Hematopoietic multipotent progenitor cell (in vitro differentiated cells): ENCODE measurements around the gene DAP. TPM values are rescaled to one million over a fixed set of nuclear protein-coding genes. Genes with fewer than 3 reads are reported as not detected.
"Not testable (repeated sequence)": the region's sequence is repeated elsewhere in the genome, so short reads cannot be mapped to it uniquely, and the experiment has no call there.

ENCODE experiments used
- DNase-seq, 3 donors: peaks; one replicate each; pipeline ENCODE4 v3.0.0-alpha.2; 2011 to 2015; ENCODE audit warnings: low read depth in 2 of 3, low spot score in 2 of 3
- total RNA-seq: library from RNA; depleted of rRNA; stranded (reverse); fragments of >200 nt; gene quantifications from one replicate; pipeline ENCODE4 v1.2.3, GENCODE V29; 2012

Gene DAP
- total RNA-seq = 23.4 TPM

DNA sequence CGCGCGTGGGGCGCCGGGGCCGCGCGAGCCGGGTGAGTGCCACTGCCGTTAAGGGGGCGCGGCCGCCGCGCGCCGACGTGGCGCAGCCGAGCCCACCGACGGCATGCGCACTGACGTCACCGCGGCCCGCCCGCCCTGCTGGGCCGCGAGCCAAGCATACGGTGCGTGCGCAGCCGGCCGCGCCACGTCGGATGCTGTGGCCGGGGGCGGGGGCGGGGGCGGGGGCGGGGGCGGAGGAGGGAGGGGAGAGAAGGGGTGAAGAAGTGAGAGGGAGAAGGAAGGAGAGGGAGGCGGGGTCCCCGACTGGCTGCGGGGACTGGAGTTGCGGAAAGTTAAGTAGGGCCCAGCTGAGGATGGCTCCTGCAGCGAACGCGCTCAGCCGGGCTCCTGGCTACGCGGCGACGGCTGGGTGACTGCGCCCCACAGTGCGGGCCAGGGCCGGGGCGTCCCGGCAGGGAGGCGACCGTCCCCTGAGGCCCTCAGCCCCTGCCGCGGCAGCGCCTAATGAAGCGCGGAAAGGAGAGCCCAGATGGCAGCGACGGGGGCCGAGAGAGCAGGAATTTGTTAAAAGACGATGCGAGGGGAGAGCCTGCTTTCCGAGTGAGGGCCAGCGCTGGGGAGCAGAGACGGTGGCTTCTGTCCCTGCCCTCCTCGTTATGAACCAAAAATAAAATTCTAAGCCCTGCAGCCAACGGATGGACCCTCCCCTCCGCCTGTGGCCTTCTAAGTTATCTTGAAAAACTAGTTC lies at the start of gene DAP:
DAP (minus strand) TSS at position 50 of the 748 bp plus-strand sequence. CDS start 166 bp downstream, outside the sequence.
- peak; percentile 91 to 97 (median 91) for DNase-seq

DNA sequence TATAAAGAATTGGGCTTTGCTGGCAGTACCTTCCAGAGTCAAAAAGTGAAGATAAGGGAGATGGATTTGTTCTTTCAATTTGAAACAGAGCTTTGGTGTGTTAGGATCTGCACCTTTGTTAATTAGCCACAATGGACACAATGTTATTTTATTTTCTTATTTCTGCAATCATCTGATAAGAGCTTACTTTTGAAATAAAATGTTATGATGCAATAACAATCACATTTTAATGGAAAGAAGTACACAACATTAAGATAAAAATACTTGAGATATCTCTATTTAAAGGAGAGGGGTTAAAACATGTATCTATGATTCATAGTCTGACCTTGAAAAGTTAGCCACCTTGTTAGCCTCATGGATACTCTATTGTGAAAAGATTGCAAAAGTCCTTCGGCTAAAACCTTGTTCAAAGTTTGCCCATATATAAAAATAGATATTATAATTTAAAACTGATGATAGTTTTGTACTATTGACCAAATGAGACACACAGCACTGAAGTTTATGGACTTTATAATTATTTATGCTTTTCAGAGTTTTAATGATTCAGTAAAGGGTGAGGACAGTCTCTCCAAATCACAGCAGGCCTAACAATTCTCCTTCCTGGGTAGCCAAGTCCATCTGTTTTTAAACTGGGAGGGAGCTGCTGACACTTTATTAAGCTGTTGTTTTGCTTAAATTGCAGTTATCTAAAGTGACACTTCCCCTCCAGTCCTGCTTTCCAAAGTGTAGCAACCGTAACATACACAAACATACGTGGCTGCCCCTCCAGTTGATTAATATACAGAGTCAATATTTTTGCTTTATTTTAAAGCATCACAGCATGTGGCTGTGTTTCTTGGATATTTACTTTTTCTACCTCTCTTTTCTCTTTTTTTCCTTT lies 47.6 kb upstream of the DAP start:
- no peak for DNase-seq

GRCh38 chr5:10801931-10802666 lies 41.1 kb upstream of the DAP start:
- DNase-seq = no peak

- DNase-seq = no peak
Measured at GRCh38 chr5:10800852-10801251, 39.8 kb upstream of the DAP start.

- DNase-seq = peak in 2 of 3 donors; percentile 23 to 56
Measured at GRCh38 chr5:10797261-10797660, 36.2 kb upstream of the DAP start.

DNA sequence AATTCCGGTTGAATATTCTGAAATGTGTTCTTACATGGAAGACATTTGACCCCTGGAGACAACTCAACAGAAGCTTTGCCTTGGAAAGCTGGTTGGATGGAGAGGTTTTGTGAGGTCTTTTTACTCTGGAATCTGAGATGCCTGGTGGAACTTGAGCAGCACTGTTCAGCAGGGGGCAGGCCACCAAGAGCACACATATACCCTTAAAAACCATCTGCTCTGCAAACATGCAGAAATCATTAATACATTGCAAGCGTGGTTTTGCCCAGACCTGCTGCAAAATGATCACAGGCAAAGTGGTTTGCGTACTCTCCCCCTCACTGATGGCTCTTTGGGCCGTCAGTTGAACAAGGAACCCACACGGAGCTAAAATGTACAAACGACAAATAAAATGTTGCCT lies 32.8 kb upstream of the DAP start:
- no peak for DNase-seq

GRCh38 chr5:10792336-10792735 lies 31.3 kb upstream of the DAP start:
- DNase-seq = no peak

DNA sequence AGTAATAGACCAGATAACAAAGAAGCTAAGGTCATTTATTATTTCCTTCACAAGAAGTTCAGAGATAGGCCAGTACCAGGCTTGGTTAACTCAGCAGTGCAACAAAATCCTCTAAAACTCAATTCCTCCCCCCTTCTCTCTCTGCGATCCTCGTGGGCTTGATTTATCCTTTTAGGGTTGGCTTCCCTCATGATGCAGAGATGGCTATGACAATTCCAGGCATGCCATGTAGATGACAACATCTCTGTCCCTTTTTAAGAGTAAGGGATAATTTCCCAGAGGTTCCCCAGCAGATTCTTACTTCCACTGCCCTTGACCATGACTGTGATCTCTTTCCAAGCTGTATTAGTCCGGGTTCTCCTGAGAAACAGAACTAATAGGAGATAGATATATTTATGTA lies 28.7 kb upstream of the DAP start:
- DNase-seq = no peak

GRCh38 chr5:10789021-10789420 lies 28.0 kb upstream of the DAP start:
- DNase-seq = no peak

DNA sequence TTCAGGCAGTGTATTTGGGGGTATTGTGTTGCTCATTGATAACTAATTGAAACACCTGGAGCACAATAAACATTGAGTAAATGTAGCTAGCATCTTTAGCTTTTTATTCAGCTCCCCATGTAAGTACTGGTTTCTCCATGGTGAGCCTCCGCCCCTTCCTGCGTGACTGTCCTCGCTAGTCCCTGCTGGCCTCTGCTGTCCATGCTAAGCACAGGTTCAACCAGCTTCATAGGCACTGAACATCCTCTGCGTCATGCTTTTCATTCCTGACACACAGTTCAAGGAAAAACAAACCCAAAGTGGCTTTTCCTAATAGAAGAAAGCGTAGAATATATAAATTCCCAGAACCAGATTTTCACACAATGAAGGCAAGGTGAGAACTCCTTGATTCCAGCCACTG lies 27.3 kb upstream of the DAP start:
- DNase-seq = no peak

DNA sequence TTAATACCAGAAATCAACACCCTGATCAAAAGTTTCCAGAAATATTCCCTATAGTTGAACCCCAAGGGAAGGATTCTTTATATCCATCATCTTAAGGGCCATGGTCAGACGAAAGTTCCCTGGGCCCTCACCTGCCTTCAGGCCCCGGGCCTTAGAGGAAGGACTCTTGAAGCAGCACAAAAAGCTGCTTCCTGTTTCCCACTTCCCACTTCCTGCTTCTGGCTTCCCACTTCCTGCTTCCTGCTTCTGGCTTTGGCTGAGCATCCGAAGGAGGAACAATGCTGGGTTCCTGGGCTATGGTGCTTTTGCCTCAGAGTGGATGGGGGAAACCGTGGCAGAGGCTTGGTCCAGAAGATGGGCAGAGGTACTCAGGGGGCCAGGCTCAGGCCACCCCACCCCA lies 25.8 kb upstream of the DAP start:
- no peak for DNase-seq

DNA sequence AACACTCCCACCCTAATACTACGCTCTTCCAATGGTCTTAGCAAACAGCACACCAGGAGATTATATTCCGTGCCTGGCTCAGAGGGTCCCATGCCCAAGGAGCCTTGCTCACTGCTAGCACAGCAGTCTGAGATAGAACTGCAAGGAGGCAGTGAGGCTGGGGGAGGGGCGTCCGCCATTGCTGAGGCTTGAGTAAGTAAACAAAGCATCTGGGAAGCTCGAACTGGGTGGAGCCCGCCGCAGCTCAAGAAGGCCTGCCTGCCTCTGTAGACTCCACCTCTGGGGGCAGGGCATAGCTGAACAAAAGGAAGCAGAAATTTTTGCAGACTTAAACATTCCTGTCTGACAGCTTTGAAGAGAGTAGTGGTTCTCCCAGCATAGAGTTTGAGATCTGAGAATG lies 19.2 kb upstream of the DAP start:
- DNase-seq = not testable (repeated sequence)

DNA sequence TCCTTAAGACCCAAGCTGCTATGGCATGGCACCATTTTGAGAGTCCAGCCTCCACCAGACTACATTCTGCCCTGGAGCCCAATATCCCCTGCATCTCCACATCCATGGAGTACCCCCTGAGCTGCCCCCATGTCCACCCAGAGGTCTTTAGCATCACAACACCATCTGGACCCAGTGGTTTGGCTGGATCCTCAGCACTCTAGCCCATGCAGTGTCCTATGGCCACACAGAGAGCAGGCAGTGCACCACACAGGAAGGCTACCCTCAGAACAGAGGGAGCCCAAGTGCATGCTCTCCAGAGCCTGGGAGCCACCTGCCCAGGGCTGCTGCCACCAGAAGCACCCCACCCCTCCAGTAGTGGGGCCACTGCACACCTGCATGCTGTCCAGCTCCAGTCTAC lies 18.6 kb upstream of the DAP start:
- no peak for DNase-seq

- no peak for DNase-seq
Measured at GRCh38 chr5:10778179-10778910, 17.3 kb upstream of the DAP start.

DNA sequence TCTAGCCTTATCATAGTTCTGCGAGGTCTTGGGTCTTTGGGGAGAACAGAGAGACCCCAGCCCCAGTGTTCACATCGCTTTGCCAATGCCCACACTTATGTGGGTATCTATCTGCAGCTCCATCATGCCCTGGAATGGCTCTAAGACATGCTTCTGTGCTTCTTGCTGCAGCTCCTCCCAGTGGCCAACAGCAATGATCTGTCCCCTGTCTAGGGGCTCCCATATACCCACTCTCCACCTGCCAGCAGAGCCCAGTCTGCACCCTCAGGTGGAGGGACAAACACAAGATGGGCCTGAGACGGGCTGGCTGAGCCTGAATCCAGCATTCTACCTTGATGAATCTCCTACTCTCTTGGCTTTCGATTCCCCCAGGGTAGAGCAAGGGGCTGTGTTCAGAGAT lies 14.6 kb upstream of the DAP start:
- DNase-seq = peak in 2 of 3 donors; percentile 14 to 28

DNA sequence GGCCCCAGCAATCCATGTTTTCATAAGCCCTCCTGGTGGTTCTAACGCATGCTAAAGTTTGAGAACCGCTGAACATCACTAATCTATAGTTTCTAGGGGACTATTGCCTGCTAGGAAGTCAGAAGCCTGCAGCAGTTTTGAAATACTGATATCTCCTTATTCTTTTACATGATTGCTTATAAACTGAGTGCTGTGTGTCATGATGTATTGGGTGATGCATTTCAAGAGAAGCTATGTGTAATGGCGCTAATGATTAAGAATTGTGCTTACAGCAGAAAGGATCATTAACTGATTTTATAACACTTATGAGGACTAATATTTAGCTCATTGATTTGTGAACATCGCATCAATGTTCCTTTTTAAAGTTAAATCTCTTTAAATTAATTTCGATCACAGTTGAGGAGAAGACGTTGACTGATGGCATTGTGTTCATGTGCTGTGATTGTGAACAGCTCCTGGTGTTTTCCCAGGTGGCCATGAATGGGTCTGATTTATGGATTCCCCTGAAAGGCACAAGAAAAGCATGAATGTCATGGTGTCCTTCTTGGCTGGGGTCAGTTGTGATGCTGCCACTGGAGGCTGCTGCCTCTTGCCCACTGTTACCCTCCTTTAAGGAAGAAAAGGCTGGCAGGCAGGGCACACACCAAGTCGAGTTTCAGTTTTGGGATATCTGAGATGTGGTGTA lies 12.0 kb upstream of the DAP start:
- DNase-seq = no peak

DNA sequence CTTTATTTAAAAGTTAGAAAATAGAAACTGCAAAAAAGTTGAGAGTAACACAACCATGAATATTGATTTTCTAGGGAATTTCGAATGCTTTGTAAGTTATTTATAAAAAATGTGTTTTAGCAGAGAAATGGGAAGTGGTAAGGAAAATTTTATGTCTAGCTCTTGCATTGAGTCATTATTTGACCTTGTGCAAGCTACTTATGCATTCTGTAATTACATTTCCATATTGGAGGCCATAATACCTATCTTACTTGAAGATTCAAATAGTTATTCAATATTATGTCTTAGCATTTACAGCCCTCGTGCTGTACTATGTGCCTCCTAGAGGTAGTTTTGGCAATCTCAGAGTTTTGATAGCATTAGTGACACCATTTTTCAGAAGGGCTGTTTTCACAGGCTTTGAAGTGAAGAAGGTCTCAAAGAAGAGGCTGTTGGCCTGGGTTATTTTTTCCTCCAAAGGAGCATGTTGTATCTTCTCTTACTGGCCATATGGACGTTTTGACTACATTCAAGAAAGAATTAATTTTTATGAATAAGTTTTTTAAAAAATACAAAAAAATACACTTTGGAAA lies 7.4 kb upstream of the DAP start:
- DNase-seq = no peak

DNA sequence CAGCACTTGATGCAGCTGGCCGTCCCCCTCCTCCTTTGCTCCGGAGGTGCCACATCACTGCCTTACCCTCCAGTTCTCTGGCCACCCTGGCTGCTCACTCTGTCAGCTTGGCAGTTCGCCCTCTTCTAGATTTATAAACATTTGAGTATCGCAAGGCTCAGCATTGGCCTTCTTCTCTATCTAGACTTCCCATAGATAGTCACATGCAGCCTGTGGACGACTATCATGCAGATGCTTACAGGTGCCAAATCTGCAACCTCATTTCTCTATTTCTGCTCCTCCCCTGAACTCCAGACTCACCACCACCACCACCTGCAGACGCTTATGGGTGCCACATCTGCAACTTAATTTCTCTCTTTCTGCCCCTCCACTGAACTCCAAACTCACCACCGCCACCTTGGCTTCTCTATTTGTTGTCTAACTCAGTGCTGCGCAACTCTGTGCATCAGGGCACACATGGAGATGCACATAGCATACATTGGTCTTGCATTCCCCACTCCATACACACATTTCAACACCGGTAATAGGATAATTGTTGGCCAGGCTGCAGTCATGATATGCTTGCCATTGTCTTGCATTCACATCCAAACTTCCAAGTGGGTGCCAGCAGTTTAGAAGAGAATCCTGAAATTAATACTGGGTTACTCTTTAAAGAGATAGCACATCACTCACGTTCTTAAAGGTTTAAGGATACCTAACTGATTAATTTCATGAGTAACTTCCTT lies 1.9 kb upstream of the DAP start:
- DNase-seq = peak in 2 of 3 donors; percentile 66 to 82
